A172 (cell line): ENCODE measurements around the gene EHD2. TPM values are rescaled to one million over a fixed set of nuclear protein-coding genes. Genes with fewer than 3 reads are reported as not detected.
"Not testable (repeated sequence)": the region's sequence is repeated elsewhere in the genome, so short reads cannot be mapped to it uniquely, and the experiment has no call there.

Experiments
- DNase-seq: peaks from one replicate; pipeline ENCODE4 v3.0.0-alpha.2; 2015; ENCODE audit warnings: low spot score
- total RNA-seq: library from RNA; depleted of rRNA; stranded (reverse); fragments of >200 nt; shearing (Covaris generic); gene quantifications from 2 replicates; pipeline ENCODE4 v1.2.3, GENCODE V29; 2014

Gene EHD2
- total RNA-seq, 1 experiment from 2014 or later: 24.0 TPM

DNA sequence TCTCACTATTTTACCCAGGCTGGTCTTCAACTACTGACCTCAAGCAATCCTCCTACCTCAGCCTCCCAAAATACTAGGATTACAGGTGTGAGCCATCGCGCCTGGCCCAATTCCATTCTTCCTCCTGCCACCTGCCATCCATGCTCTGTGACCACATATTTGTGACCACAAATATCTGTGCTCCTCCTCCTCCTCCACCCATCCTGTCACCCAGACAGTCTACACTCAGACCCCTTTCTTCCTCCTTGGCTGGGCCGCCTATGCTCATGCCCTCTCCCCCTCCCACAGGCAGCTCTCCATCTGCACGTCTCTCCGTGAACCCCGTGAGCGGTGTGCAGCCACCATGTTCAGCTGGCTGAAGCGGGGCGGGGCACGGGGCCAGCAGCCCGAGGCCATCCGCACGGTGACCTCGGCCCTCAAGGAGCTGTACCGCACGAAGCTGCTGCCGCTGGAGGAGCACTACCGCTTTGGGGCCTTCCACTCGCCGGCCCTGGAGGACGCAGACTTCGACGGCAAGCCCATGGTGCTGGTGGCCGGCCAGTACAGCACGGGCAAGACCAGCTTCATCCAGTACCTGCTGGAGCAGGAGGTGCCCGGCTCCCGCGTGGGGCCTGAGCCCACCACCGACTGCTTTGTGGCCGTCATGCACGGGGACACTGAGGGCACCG, 3.2 kb downstream of the EHD2 start:
- DNase-seq: no peak

DNA sequence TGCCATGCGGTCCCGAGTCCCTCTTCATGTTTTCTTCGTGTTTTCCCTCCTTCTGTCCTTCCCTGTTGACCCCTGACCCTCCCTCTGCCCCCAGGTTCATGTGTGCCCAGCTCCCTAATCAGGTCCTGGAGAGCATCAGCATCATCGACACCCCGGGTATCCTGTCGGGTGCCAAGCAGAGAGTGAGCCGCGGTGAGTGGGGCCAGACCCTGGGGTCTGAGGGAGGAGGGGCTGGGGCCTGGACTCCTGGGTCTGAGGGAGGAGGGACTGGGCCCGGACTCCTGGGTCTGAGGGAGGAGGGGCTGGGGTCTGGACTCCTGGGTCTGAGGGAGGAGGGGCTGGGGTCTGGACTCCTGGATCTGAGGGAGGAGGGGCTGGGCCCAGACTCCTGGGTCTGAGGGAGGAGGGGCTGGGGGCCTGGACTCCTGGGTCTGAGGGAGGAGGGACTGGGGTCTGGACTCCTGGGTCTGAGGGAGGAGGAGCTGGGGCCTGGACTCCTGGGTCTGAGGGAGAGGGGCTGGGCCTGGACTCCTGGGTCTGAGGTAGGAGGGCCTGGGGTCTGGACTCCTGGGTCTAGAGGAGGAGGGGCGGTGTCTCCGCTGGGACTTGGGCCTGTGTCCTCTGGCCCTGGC, 5.3 kb downstream of the EHD2 start:
- DNase-seq: not testable (repeated sequence)

DNA sequence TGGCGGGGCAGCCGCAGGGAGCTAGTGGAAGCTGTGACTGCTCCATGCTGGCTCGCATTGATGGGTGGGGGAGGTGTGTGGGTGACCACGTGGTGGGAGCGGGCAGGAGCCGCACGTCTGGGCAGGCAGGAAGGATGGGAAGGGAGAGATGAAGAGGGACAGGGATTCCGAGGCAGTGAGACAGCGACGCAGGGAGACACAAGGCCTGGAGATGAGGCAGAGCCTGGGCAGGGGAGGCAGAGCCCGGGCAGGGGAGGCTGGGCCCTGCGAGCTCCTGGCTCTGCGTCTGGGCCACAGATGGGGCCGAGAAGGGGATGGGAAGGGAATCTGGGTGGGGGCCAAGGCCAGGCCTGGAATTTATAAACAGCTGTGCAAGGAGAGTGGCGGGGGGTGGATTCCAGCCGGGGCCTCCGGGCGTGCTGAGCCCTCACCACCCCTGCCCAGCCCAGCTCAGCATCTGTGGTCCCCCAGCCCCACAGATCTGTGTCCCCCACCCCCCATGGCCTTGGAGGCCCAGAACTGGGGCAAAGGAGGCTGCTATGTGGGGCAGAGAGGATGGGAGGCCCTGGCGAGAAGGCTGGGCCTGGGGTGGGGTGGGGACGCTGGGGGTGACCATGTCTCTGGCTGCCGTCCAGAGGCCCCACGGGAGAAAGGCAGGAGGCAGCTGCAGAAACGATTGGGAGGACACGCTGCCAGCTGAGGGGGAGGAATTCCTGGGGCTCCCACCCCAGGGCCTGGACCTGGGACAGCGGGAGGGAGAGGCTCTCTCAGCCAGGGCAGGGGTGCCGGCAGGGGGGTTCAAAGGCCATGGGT, 6.0 kb downstream of the EHD2 start:
- peak; percentile 87 for DNase-seq

DNA sequence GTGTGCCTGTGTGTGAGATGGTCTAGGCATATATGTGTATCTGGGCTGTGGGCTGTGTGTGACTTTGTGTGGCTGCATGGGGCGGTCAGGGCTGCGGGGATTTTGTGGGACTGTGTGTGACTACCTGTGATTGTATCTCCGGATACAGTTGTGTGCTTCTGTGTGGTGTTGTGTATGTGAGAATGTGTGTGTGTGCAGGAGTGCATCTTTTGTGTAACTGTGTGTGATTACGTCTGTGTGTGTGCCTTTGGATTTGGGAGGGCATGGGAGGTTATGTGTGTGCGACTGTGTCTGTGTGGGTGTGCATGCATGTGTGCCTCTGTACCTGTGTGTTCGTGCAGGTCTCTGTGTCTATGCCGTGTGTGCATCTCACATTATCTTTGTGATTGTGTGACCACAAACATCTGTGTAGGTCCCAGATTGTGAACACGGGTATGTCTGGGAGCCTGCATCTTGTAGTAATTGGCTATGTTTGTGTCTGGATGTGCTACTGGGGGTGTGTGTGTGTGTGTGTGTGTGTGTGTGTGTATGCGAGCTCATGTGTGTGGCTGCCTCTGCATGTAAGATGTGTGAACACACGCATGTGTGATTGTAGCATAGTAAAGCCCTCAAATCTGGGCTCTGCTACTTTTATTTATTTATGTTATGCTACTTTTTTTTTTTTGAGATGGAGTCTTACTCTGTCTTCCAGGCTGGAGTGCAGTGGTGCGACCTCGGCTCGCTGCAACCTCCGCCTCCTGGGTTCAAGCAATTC, 7.6 kb downstream of the EHD2 start:
- DNase-seq: no peak

DNA sequence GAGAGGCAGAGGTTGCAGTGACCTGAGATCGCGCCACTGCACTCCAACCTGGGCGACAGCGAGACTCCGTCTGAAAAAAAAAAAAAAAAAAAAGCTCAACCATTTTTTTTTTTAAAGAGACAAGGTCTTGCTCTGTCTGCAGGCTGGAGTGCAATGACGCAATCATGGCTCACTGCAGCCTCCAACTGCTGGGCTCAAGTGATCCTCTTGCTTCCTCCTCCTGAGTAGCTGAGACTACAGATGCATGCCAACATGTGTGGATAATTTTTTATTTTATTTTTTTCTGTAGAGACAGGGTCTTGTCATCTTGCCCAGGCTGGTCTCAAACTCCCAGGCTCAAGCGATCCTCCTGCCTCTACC, 10.3 kb downstream of the EHD2 start:
- peak; percentile 67 for DNase-seq

DNA sequence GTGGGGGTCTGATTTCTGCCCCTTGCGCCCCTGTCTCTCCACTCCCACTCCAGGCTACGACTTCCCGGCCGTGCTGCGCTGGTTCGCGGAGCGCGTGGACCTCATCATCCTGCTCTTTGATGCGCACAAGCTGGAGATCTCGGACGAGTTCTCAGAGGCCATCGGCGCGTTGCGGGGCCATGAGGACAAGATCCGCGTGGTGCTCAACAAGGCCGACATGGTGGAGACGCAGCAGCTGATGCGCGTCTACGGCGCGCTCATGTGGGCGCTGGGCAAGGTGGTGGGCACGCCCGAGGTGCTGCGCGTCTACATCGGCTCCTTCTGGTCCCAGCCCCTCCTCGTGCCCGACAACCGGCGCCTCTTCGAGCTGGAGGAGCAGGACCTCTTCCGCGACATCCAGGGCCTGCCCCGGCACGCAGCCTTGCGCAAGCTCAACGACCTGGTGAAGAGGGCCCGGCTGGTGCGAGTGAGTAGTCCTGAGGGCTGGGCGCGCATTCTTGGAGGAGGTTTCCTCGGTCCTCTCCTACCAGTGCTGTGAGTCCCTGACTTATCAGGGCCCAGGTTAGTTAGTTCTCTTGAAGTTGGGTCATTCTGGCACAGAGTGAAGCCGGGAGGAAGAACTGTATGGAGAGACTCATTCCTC, 12.7 kb downstream of the EHD2 start:
- no peak for DNase-seq

DNA sequence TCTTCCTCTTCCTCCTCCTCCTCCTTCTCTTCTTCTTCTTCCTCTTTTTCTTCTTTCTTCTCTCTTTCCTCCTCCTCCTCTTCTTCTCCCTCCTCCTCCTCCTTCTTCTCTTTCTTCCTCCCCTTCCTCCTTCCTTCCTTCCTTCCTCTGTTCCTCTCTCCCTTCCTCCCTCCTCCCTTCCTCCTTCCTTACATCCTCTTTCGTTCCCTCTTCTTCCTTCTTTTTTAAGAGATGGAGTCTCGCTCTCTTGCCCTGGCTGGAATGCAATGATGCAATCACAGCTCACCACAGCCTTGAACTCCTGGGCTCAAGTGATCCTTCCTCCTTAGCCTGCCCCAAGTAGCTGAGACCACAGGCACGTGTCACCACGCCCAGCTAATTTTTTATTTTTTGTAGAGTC, 13.2 kb downstream of the EHD2 start:
- peak; percentile 38 for DNase-seq

DNA sequence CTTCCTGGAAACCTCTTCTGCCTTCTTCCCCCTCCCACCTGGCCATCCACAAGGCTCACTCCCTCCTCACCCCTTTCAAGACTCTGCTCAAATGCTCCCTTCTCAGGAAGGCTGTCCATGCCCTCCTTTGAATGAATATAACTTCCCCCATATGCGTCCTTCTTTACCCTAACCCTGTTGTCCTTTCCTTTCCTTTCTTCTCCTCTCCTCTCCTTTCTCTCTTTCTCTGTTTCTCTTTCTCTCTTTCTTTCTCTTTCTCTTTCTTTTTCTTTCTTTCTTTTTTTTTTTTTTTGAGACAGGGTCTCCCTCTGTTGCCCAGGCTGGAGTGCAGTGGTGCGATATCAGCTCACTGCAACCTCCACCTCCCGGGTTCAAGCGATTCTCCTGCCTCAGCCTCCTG, 15.1 kb downstream of the EHD2 start:
- not testable (repeated sequence) for DNase-seq

DNA sequence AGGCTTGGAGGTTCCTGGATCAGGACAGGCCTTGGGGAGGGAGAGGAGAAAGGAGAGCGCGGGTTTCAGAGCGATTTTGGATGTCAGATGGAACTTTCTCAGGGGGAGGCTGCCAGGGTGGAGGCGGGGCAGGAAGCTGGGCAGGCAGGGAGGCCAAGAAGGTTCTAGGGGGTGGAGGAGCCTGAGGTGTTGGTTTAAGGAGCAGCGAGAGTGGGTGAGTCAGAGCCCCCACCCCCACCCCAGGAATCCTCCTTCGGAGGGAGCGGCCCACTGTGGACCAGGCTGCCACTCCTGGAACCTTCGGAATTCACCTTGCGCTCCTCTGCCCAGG, 16.2 kb downstream of the EHD2 start:
- DNase-seq: peak; percentile 91

DNA sequence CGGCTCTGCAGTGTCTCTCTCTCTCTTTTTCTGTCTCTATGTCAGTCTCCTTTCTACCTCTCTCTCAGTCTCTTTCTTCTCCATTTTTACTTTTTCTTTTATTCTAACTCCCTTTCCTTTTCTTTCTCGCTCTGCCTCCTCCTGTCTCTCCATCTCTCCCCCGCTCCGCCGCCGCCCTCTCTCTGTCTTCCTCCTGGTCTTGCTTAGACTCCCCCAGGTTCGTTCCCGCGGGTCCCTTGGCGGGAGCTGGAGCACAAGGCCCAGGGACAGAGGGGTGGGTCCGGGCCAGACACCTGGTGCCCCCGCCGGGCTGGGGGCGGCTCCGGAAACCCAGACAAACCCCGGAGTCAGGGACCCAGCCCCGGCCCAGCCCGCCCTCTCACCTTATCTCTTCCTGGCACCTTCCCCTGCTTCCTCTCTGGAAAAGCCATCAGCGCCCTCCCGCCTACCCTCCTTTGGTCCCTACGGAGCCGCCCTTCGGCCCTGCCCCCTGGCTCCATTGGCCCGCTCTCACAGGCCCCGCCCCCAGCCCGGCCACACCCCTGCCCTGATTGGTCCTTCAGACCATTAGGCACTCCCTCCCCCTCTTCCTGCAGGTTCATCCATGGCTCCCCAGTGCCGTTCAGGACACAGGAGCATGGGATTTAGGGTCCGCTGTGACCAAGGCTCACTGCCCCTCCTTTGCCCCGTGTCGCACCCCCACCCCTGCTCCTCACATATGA, 16.7 kb downstream of the EHD2 start:
- peak; percentile 77 for DNase-seq

DNA sequence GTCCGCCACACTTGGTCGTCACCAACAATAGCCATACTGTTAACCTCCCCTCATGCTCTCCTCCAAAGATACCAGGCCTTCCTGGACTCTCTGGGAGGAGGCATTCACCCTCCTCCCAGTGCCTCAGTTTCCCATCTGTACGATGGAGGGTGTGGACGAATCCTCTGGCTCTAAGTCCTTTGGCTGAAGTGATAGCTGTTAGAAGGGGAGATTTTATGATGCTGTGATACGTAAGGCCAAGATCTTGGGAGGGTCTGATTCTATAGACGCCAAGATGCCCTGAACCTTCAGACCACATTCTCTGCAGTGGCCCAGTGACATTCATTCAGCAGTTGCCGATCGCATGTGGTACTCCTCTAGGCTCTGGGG, 17.3 kb downstream of the EHD2 start:
- DNase-seq: no peak

DNA sequence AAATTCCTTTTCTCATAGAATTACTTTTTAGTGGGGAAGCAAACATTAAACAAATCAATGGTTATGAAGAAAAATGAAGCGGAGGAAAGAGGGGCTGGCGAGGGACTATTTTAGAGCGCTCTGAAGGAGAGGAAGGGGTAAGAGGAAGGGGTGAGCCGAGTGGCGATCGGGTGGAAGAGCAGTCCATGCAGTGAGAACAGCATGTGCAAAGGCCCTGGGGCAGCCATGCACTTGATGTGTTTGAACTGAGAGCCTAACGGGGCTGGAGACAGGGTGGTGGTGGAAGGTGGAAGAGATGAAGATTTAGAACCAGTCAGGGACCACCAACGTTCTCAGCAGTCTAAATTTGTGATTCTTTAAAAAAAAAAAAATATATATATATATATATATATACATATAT, 17.7 kb downstream of the EHD2 start:
- no peak for DNase-seq

DNA sequence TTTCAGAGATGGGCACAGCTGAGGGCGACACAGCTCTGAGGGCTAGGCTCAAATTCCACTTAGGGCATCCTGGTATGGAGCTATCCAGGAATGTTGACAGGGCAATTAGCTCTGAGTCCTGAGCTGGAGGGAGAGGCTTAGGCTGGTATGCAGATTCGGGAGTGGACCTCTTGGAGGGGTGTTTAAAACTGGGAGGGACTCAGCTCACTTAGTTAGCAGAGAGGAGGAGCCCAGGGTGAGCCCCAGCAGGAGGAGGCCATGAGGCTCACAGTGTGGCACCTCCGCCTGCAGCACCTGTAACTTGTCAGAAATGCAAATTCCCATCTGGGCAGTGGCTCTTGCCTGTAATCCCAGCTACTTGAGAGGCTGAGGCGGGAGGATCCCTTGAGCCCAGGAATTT, 21.9 kb downstream of the EHD2 start:
- DNase-seq: no peak

DNA sequence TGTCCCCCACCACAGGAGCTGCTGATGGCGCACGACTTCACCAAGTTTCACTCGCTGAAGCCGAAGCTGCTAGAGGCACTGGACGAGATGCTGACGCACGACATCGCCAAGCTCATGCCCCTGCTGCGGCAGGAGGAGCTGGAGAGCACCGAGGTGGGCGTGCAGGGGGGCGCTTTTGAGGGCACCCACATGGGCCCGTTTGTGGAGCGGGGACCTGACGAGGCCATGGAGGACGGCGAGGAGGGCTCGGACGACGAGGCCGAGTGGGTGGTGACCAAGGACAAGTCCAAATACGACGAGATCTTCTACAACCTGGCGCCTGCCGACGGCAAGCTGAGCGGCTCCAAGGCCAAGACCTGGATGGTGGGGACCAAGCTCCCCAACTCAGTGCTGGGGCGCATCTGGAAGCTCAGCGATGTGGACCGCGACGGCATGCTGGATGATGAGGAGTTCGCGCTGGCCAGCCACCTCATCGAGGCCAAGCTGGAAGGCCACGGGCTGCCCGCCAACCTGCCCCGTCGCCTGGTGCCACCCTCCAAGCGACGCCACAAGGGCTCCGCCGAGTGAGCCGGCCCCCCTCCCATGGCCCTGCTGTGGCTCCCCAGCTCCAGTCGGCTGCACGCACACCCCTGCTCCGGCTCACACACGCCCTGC, 27.8 kb downstream of the EHD2 start:
- DNase-seq: no peak

DNA sequence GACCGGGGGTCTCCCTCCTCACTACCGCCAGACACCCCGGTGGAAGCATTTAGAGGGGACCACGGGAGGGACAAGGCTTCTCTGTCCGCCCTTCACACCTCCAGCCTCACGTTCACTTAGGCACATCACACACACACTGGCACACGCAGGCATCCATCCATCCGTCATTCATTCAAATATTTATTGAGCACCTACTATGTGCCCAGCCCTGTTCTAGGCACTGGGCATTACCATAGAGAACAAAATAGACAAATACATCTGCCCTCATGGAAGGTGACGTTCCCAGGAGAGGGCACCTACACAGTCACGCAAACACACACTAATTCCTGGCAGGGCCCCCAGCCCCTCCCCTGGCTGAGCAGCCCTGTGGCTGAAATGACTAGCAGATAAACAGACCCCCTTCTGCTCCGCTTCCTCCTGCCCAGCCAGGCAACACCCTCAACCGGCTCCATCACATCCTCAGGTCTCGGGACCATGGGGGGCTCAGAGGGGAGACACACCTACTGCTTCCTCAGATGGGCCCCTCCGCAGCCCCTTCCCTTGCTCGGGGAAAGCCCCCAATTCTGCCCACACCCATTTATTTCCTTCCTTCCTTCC, 28.4 kb downstream of the EHD2 start:
- DNase-seq: no peak

DNA sequence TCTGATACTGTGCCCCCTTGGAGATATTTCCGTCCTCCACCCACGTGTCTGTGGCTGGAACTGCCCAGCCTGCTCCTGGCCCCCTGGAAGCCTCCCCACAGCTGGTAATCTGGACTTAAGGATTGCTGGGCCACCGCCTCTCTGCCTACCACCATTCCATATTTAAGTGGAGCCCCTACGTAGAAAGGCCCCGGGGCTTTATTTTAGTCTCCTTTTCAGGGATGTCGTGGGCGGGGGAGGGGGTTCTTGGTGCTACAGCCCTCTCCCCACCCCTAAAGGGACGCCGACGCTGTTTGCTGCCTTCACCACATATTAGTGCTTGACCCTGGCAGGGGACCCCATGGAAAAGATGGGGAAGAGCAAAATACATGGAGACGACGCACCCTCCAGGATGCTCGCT, 29.4 kb downstream of the EHD2 start:
- no peak for DNase-seq

DNA sequence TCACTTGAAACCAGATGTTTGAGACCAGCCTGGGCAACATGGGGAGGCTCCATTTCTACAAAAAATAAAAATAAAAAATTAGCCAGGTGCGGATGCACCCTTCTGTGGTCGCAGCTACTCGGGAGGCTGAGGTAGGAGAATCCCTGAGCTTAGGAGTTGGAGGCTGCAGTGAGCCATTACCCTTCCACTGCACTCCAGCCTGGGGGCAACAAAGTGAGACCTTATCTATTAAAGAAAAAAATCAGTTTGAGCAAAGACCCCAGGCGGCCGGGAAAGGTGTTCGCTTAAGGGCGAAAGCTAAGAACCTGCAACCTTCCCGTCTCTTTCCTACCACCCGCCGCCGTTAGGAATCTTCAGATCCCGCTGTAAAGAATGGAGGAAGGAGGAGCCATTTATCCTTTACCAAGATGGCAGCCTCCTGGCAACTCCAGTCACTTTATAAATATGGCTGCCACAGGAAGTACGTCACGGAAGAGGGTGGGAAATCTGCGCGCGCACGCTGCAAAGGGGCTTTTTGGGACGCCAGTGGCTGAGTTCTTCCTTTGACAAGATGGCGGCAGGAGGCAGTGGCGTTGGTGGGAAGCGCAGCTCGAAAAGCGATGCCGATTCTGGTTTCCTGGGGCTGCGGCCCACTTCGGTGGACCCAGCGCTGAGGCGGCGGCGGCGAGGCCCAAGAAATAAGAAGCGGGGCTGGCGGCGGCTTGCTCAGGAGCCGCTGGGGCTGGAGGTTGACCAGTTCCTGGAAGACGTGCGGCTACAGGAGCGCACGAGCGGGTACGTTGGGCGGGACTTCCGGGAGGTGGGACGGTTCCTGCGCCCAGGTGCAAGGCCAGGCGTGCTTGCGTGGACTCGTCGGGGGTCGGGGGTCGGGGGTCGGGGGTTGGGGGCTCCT, 32.0 kb downstream of the EHD2 start, which contains the start of gene NOP53:
NOP53 (plus strand) TSS at position 537 of the 892 bp plus-strand sequence; CDS start at position 551, 14 bp downstream.
- peak; percentile 82 for DNase-seq

DNA sequence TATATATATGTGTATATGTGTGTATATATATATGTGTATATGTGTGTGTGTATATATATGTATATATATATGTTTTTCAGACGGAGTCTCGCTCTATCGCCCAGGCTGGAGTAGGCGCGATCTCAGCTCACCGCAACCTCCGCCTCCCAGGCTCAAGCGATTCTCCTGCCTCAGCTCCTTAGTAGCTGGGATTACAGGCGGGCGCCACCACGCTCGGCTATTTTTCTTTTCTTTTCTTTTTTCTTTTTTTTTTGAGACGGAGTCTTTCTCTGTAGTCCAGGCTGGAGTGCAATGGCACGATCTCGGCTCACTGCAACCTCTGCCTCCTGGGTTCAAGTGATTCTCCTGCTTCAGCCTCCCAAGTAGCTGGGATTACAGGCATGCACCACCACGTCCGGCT, 32.9 kb downstream of the EHD2 start:
- not testable (repeated sequence) for DNase-seq

DNA sequence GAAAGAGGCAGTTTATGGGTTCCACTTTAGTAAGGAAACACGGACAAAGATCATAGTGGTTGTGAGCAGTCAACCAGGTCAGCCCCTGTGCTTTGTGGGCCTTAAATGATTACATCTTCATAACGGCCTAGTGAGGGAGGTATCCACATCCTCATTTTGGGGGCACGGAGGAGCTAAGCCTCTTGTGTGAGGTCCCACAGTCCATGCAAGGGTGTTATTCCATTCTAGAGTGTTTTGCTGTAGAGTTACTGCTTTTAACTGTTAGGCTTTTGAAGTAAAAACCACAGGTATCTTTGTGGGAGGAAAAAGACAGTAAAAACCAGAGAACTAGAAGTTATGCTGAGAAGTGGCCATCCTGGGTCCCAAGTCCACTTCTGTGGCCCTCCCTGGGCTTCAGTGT, 36.1 kb downstream of the EHD2 start:
- no peak for DNase-seq
